DND-41 (cell line): ENCODE measurements around the gene HMGN3.
A peak's percentile ranks its signal among the peaks of the same experiment; 100 is the strongest.

Experiments used
- ATAC-seq: fragments of 200-7000 bp; cut with Tn5 transposase; 3 replicates; pipeline ENCODE4 v1.9.1; 2021; ENCODE audit warnings: low read depth; ENCODE audit not compliant: insufficient read depth
- DNase-seq: peaks from one replicate; pipeline ENCODE4 v3.0.0-alpha.2; 2020
- H2AFZ ChIP-seq: 2 replicates; pipeline ENCODE4 v1.6.0; 2012; ENCODE audit warnings: low read depth, low read length
- H3K27ac ChIP-seq: 2 replicates; pipeline ENCODE4 v1.5.1; 2012; ENCODE audit warnings: low read length, inconsistent platforms
- H3K27me3 ChIP-seq: fragments of 200-600 bp; sonication (generic); 2 replicates; pipeline ENCODE4 v1.6.0; 2012; ENCODE audit warnings: low read length, mild to moderate bottlenecking, inconsistent platforms; ENCODE audit not compliant: insufficient read depth, poor library complexity
- H3K36me3 ChIP-seq: 2 replicates; pipeline ENCODE4 v1.5.1; 2012; ENCODE audit warnings: low read length, inconsistent platforms; ENCODE audit not compliant: insufficient read depth
- H3K4me1 ChIP-seq: 2 replicates; pipeline ENCODE4 v1.5.1; 2012; ENCODE audit warnings: mild to moderate bottlenecking, low read length; ENCODE audit not compliant: insufficient read depth
- H3K4me2 ChIP-seq: 2 replicates; pipeline ENCODE4 v1.6.0; 2012; ENCODE audit warnings: mild to moderate bottlenecking, moderate library complexity, low read length, inconsistent platforms; ENCODE audit not compliant: insufficient read depth
- H3K4me3 ChIP-seq, 2 experiments: fragments of 200-600 bp in 1 of 2; shearing (Covaris generic) in 1 of 2; 2 replicates each; pipeline ENCODE4 v1.5.1; 2012 to 2016; ENCODE audit warnings: inconsistent platforms in 2 of 2, low read length in 2 of 2, mild to moderate bottlenecking in 2 of 2, low read depth in 1 of 2, moderate library complexity in 1 of 2
- H3K79me2 ChIP-seq: 2 replicates; pipeline ENCODE4 v1.6.0; 2012; ENCODE audit warnings: low read length, inconsistent platforms; ENCODE audit not compliant: insufficient read depth
- H3K9ac ChIP-seq: 2 replicates; pipeline ENCODE4 v1.6.0; 2012; ENCODE audit warnings: low read depth, mild to moderate bottlenecking, inconsistent platforms, low read length, moderate library complexity
- H3K9me3 ChIP-seq: 2 replicates; pipeline ENCODE4 v1.5.1; 2012; ENCODE audit warnings: low read length, moderate library complexity, mild to moderate bottlenecking, inconsistent platforms; ENCODE audit not compliant: insufficient read depth, severe bottlenecking
- H4K20me1 ChIP-seq: 2 replicates; pipeline ENCODE4 v1.6.0; 2012; ENCODE audit warnings: low read length; ENCODE audit not compliant: insufficient read depth
- CTCF ChIP-seq: IDR thresholded peaks from 2 replicates; pipeline ENCODE4 v1.5.1; 2012; ENCODE audit warnings: borderline replicate concordance, low read length, moderate library complexity, mild to moderate bottlenecking; ENCODE audit not compliant: poor library complexity, severe bottlenecking; ENCODE audit errors: extremely low read depth
- EZH2 ChIP-seq: IDR thresholded peaks from 3 replicates; pipeline ENCODE4 v1.6.1; 2012; ENCODE audit warnings: borderline replicate concordance, low read depth, mild to moderate bottlenecking, moderate library complexity, low read length, inconsistent platforms; ENCODE audit not compliant: severe bottlenecking

Gene HMGN3

GRCh38 chr6:79250559-79250958 is 16.1 kb upstream of the HMGN3 start:
- Histone ChIP-seq H3K27me3 (no peaks in the 10 kb centered on the region), H3K4me3 (no peak overlapping the region), H2AFZ (no peak overlapping the region), H3K79me2 (no peaks in the 10 kb centered on the region), H3K4me1 (no peaks in the 10 kb centered on the region), H4K20me1 (no peaks in the 10 kb centered on the region), H3K36me3 (no peaks in the 10 kb centered on the region), H3K4me2 (no peak overlapping the region), H3K9ac (no peak overlapping the region), H3K9me3 (no peaks in the 10 kb centered on the region), H3K27ac (no peak overlapping the region)
- DNase-seq (no peak), ATAC-seq (no peak)
- TF ChIP-seq CTCF, result no peak
- TF ChIP-seq EZH2, result no peak

DNA sequence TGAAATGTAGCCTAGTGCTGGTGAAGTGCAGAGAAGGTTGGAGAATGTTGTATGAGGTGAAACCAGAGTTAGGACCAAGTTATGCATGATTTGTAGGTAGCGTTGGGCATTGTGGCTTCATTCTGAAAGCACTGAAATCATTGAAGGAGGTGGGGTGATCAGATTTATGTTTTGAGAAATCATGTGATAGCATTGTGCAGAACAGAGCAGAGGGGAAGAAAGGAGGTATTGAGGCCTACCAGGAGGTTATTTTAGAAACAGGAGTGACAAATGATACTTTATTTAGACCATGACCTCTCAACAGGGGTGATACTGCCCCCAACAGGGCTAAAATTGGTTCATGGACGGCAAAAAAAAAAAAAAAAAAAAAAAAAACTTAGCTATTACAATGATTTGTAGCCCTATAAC is 15.6 kb upstream of the HMGN3 start:
- ATAC-seq (no peak), DNase-seq (no peak)
- H3K4me1 ChIP-seq, result no peaks in the 10 kb centered on the region
- H4K20me1 ChIP-seq, result no peaks in the 10 kb centered on the region
- no peaks in the 10 kb centered on the region for H3K27me3 ChIP-seq
- no peaks in the 10 kb centered on the region for H3K9me3 ChIP-seq
- no peak overlapping the region for H3K4me3 ChIP-seq
- no peak overlapping the region for H3K27ac ChIP-seq
- no peak overlapping the region for H3K4me2 ChIP-seq
- no peaks in the 10 kb centered on the region for H3K36me3 ChIP-seq
- no peak overlapping the region for H2AFZ ChIP-seq
- no peak overlapping the region for H3K9ac ChIP-seq
- H3K79me2 ChIP-seq, result no peaks in the 10 kb centered on the region
- TF ChIP-seq EZH2 (no peak), CTCF (peak; percentile 24)

DNA sequence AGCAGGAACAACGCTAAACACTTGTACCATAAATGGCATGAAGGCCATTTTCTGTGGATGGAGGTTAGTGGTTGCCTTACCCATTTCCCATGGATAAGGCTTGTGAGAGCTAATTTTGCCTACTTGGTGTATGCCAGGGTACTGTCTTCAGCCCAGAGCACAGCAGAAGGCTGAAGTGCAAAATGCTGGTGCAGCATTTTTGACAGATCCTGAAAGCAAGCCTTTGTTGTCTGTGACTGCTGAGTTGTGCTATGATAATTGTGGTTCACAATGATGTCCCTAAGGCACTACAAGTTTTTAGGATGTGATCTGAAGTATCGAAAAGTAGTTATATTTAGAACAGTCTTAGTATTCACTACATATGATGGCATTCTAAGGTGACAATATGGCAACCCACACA is 14.7 kb upstream of the HMGN3 start:
- DNase-seq, result no peak
- H3K27ac ChIP-seq, result no peak overlapping the region
- H3K4me3 ChIP-seq, result no peak overlapping the region
- H3K9me3 ChIP-seq, result no peaks in the 10 kb centered on the region
- H3K36me3 ChIP-seq, result no peaks in the 10 kb centered on the region
- H3K4me1 ChIP-seq, result no peaks in the 10 kb centered on the region
- H2AFZ ChIP-seq, result no peak overlapping the region
- H3K27me3 ChIP-seq, result no peaks in the 10 kb centered on the region
- TF ChIP-seq CTCF, result no peak
- no peak for TF ChIP-seq EZH2
- no peak overlapping the region for H3K9ac ChIP-seq
- H3K79me2 ChIP-seq, result no peaks in the 10 kb centered on the region
- no peaks in the 10 kb centered on the region for H4K20me1 ChIP-seq
- no peak for ATAC-seq
- H3K4me2 ChIP-seq, result no peak overlapping the region

DNA sequence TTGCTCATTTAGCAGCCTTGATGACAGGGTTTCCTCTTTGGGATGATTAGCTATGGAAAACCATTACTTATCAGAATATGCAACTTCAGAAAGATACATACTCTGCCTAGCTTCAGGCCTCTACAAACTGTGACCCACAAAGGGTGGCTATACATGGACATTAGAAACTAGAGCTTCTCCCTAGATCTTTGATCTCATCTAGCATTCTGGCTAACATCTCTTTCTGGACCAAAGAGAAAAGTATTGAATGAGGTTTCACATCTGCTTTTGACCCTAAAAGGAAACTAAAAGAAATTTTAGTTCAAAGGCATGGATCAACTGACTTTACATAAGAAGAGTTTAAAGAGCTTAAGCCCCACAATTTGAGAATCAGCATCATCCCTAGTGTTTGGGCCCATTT is 12.4 kb upstream of the HMGN3 start:
- Histone ChIP-seq H3K79me2 (no peaks in the 10 kb centered on the region), H3K4me2 (no peak overlapping the region), H3K27ac (no peak overlapping the region), H4K20me1 (no peaks in the 10 kb centered on the region), H3K4me1 (no peaks in the 10 kb centered on the region), H3K36me3 (no peaks in the 10 kb centered on the region), H3K27me3 (no peaks in the 10 kb centered on the region), H3K4me3 (no peak overlapping the region), H2AFZ (no peak overlapping the region), H3K9me3 (no peaks in the 10 kb centered on the region), H3K9ac (no peak overlapping the region)
- TF ChIP-seq EZH2 (no peak), CTCF (no peak)
- no peak for ATAC-seq
- DNase-seq, result no peak
